Activated T-cell treated with anti-CD3 and anti-CD28 coated beads, Interleukin-2, amount 50 U/mL, for 4 hours (primary cell): ENCODE data around the gene SMARCD1. TPM values are rescaled to one million over a fixed set of nuclear protein-coding genes. Genes with fewer than 3 reads are reported as not detected.
"Not testable (repeated sequence)": the region's sequence is repeated elsewhere in the genome, so short reads cannot be mapped to it uniquely, and the experiment has no call there.

ENCODE experiments used
- ATAC-seq, 2 donors: fragments of 200-7000 bp; cut with Tn5 transposase; one replicate each; pipeline ENCODE4 v1.10.0; 2021
- DNase-seq: peaks from one replicate; pipeline ENCODE4 v3.0.0-alpha.2; 2020
- H3K27me3 Mint-ChIP-seq: one replicate; pipeline ENCODE4 v1.8.0; 2021; ENCODE audit warnings: low read depth, mixed read lengths
- H3K36me3 Mint-ChIP-seq: one replicate; pipeline ENCODE4 v1.8.0; 2022; ENCODE audit warnings: mixed read lengths; ENCODE audit not compliant: insufficient read depth
- H3K4me1 Mint-ChIP-seq: one replicate; pipeline ENCODE4 v1.8.0; 2021; ENCODE audit warnings: low read depth, mixed read lengths
- H3K4me3 Mint-ChIP-seq: one replicate; pipeline ENCODE4 v1.8.0; 2021; ENCODE audit warnings: mild to moderate bottlenecking, moderate library complexity, mixed read lengths
- H3K9me3 Mint-ChIP-seq: one replicate; pipeline ENCODE4 v1.8.0; 2021; ENCODE audit warnings: mixed read lengths
- total RNA-seq, 3 donors: library from RNA; stranded (reverse); gene quantifications; one replicate each; pipeline ENCODE4 v1.2.1, GENCODE V29; 2021

SMARCD1 gene
- total RNA-seq, 3 donors from 2014 or later, result 85.8 to 99.4 (median 97.6) TPM

DNA sequence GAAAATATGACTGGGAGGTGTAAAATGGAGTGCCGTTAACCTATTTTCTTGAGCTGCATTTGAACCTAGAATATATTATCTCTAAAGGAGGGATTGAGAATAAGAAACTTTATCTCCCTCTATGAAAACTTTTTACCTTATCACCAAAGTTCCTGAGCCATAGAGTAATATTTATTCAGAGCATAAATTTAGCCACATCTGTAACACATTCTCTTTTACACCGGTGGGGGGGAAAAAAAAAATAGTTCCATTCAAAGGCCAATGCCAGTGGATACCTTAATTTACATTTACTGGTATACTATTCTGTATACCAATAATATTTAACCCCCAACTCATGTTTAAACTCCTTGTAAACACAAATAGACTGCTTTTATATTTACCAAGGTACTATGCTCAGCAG is 60.3 kb downstream of the SMARCD1 start:
- peaks cover 9% of the 10 kb centered on the region for H3K36me3 Mint-ChIP-seq
- no peaks in the 10 kb centered on the region for H3K9me3 Mint-ChIP-seq
- H3K4me1 Mint-ChIP-seq, result peaks cover 8% of the 10 kb centered on the region
- H3K4me3 Mint-ChIP-seq, result no peak overlapping the region
- no peak for ATAC-seq
- H3K27me3 Mint-ChIP-seq, result no peaks in the 10 kb centered on the region
- DNase-seq, result no peak

DNA sequence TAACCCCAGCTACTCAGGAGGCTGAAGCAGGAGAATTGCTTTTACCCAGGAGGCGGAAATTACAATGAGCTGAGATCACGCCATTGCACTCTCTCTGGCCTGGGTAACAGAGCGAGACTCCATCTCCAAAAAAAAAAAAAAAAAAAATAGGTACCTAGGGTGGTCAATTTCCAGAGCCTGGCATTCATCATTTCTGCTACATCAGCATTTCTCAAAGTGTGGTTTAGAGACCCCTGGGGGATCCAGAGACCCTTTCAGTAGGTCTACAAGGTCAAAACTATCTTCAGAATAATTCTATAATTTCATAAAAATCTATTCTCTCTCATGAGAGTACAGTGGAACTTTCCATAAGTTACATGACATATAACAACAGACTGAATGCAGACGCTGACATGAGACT is 62.1 kb downstream of the SMARCD1 start:
- H3K4me3 Mint-ChIP-seq, result no peak overlapping the region
- DNase-seq (no peak), ATAC-seq (no peak)
- peaks cover 6% of the 10 kb centered on the region for H3K36me3 Mint-ChIP-seq
- peaks cover 17% of the 10 kb centered on the region for H3K4me1 Mint-ChIP-seq
- no peaks in the 10 kb centered on the region for H3K9me3 Mint-ChIP-seq
- no peaks in the 10 kb centered on the region for H3K27me3 Mint-ChIP-seq

GRCh38 chr12:50148011-50148410 is 62.9 kb downstream of the SMARCD1 start:
- H3K27me3 Mint-ChIP-seq, H3K36me3 Mint-ChIP-seq, DNase-seq, ATAC-seq, H3K9me3 Mint-ChIP-seq, H3K4me3 Mint-ChIP-seq: not testable (repeated sequence)
- H3K4me1 Mint-ChIP-seq, result peaks cover 17% of the 10 kb centered on the region

DNA sequence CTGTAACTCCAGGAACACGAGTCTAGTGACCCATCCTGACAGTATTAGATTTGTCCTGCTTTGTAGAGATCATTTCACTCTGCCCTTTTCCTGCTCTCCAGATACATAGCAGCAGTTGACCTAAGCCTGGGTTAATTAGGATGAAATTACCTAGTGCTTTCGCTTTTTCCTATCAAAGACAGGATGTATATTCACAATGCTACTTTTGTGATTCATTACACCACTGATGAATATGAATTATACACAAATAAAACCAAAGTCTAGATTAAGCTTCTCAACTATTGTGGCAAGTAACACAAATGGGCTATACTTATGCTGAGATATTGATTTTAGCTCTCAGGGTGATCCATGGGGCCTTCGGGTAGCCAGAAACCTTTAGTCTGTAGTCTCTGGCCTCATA is 64.2 kb downstream of the SMARCD1 start:
- Mint-ChIP-seq H3K9me3 (no peaks in the 10 kb centered on the region), H3K4me3 (no peak overlapping the region), H3K4me1 (peaks cover 17% of the 10 kb centered on the region), H3K27me3 (no peaks in the 10 kb centered on the region), H3K36me3 (no peaks in the 10 kb centered on the region)
- DNase-seq, result no peak
- ATAC-seq, result no peak

Other genes with a start within 250 kb of the SMARCD1 start
- 1 to 10 TPM; 4.2 to 6.0 (median 4.3) TPM for gene BCDIN3D, start 242.2 kb upstream of the SMARCD1 start, total RNA-seq
- gene FAIM2, start 181.4 kb upstream of the SMARCD1 start, total RNA-seq, result under 1 TPM in 2 of 3 donors, not detected in 1; 0.16 to 0.54 TPM
- gene AQP2, start 134.6 kb upstream of the SMARCD1 start, total RNA-seq, result not detected
- gene AQP5, start 123.5 kb upstream of the SMARCD1 start, total RNA-seq, result not detected
- gene AQP6, start 112.4 kb upstream of the SMARCD1 start, total RNA-seq, result not detected
- gene RACGAP1, start 59.8 kb upstream of the SMARCD1 start, total RNA-seq, result 10 to 100 TPM; 22.6 to 26.0 (median 25.6) TPM
- 1 to 10 TPM; 2.8 to 8.4 (median 7.7) TPM for gene ASIC1, start 27.7 kb upstream of the SMARCD1 start, total RNA-seq
- gene GPD1, start 18.7 kb downstream of the SMARCD1 start, total RNA-seq, result 1 to 10 TPM in 1 of 3 donors, under 1 TPM in 2; 0.60 to 1.2 (median 0.87) TPM
- gene COX14, start 26.9 kb downstream of the SMARCD1 start, total RNA-seq, result 10 to 100 TPM; 45.9 to 50.1 (median 46.5) TPM
- 10 to 100 TPM; 39.0 to 48.0 (median 39.0) TPM for gene CERS5, start 82.0 kb downstream of the SMARCD1 start, total RNA-seq
- gene LIMA1, start 198.2 kb downstream of the SMARCD1 start, total RNA-seq, result 10 to 100 TPM; 31.6 to 56.4 (median 48.9) TPM